CMK (cell line): ENCODE measurements around the gene C11orf68.

Source experiments
- DNase-seq: peaks from one replicate; pipeline ENCODE4 v3.0.0-alpha.2; 2010; ENCODE audit warnings: low read depth

Gene C11orf68

GRCh38 chr11:65944767-65945166 is 25.9 kb upstream of the C11orf68 start:
- no peak for DNase-seq

DNA sequence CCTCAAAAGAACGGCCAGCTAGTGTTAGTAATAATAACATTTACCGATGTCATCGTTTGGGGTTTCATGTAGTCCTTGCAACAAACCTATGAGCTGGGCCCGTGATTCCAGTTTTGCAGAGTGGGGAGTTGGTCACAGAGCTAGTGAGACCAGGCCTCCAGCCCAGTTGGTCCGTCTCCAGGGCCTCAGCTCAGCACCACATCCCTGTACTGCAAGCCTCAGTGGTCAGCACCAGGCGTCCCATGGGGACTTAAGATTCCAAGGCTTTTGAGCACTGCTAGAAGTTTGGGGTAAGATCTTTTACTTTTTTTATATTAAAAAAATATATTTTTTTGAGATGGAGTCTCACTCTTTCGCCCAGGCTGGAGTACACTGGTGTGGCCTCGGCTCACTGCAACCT is 25.3 kb upstream of the C11orf68 start:
- no peak for DNase-seq

GRCh38 chr11:65942531-65942930 is 23.7 kb upstream of the C11orf68 start:
- DNase-seq = no peak

GRCh38 chr11:65941720-65942310 is 23.0 kb upstream of the C11orf68 start:
- DNase-seq = no peak

GRCh38 chr11:65937766-65938165 is 18.9 kb upstream of the C11orf68 start:
- DNase-seq = no peak

GRCh38 chr11:65934014-65934413 is 15.2 kb upstream of the C11orf68 start:
- DNase-seq = no peak

- DNase-seq = no peak
Observed at GRCh38 chr11:65932558-65932919, 13.7 kb upstream of the C11orf68 start.

GRCh38 chr11:65931773-65932557 is 13.1 kb upstream of the C11orf68 start:
- no peak for DNase-seq

DNA sequence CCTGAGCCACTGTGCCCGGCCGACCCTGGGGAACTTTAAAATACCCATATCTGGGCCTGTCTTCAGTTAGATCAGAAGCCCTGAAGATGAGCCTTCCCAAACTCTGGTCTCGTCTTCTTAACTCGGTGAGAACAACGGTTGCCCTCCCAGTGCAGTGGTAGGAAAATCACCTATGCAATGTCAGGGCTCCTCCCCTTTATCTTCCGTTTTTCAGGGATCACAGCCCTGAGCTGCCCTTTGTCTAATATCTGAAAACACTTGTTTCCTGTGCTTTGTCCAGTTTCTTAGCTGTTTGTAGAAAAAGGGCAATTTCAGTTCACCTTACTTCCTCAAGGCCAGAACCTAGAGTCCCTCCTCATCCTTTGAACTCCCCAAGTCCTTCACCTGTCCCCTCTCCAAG is 9.8 kb upstream of the C11orf68 start:
- no peak for DNase-seq

DNA sequence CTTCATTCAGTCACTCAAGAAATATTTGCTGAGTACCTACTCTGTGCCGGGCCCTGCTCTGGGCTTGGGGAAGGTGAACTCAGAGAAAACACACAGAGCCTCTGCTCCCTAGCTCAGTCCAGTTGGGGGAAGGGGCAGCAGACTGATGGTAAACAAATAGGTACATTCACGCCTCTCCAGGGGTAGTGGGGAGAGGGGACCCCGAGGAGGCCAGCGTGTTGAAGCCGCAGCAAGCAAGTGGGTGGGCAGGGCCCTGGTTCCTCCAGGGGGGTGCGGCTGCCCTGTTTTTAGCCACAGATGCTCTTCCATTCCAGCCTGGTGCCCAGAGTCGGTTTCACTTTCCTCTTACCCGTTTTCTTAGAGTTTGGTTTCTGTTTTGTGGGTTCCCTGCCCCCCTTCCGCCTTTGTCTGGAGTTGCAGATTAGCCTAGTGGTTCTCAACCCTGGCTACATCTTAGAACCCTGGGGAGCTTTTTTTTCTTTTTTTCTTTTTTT is 9.1 kb upstream of the C11orf68 start:
- peak; percentile 84 for DNase-seq

- DNase-seq = no peak
Observed at GRCh38 chr11:65925397-65925796, 6.5 kb upstream of the C11orf68 start.

GRCh38 chr11:65922565-65922964 is 3.7 kb upstream of the C11orf68 start:
- DNase-seq = no peak

GRCh38 chr11:65921876-65922275 is 3.0 kb upstream of the C11orf68 start:
- DNase-seq = no peak

DNA sequence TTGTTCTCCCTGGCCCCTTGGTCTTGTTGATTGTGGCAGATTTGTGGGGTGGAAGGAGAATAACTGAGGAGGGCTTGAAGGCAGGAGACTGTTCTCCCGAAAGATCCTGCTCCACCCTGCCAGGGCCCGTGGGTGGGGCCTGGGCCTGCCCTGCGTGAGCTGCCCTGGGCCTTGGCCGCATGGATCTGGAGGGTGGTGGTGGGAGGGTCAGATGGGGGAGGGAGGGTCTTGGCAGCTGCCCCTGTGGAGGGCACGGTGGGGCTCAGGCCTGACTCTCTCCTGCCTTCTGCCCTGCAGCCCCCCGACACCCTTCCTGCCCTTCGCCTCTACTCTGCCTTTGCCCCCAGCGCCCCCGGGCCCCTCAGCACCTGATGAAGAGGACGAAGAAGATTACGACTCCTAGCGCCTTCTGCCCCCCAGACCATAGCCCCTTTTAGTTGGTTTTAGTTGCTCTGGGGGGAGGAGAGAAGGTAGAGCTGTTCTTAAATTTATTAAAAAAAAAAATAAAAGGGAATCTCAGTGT is 2.2 kb upstream of the C11orf68 start:
- no peak for DNase-seq

GRCh38 chr11:65920372-65920802 is 1.5 kb upstream of the C11orf68 start:
- no peak for DNase-seq

DNA sequence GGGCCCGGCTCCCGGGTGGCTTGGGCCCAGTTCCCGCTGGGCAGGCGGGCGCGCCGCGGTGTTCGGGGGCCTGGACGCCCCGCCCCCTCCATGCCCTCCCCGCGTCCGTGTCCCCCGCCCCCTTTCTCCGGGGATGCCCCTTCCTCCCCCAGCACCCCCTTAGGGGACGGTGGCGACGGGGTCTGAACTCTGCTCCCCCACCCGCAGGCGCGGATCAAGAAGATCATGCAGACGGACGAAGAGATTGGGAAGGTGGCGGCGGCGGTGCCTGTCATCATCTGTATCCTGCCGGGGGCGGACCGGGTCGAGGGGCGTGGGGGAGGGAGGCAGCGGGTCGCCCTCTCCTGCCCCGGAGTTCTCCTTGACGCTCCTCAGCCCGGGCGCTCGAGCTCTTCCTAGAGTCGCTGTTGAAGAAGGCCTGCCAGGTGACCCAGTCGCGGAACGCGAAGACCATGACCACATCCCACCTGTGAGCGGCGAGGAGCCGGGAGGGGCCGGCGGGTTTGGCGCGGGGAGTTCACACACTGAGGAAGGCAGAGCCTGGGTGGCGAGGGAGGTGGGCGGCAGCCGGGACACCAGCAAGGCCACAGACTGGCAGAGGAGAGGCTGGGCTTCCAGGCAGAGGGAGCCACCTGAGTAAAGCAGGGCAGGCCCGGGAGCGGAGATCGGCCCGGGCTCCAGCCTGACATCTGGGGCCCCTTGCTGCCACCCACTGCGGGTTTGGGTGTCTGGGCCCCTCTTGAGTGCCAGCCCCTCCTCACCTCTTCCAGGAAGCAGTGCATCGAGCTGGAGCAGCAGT is 910 bp upstream of the C11orf68 start:
- no peak for DNase-seq

DNA sequence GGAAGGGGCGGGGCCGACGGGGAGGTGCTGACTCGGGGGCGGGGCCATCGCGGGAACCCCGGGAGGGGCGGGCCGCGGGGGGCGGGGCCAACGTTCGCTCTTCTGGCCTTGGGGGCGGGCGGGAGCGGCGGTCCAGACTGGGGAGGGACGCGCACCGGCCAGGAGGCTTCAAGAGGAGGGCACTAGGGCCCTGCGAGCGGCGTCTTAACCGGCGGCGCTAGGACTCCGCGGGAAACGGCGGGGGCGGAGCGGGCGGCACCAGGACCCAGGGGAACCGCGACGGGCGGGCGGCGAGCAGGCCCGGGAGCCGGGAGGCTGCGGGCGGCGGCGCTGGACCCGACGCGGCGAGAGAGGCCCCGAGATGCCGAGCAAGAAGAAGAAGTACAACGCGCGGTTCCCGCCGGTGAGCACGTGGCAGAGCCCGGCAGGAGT is 295 bp upstream of the C11orf68 start, which contains the start of gene DRAP1:
DRAP1 (plus strand) TSS at position 286 of the 432 bp plus-strand sequence; CDS start at position 362, 76 bp downstream.
- DNase-seq = peak; percentile 97

DNA sequence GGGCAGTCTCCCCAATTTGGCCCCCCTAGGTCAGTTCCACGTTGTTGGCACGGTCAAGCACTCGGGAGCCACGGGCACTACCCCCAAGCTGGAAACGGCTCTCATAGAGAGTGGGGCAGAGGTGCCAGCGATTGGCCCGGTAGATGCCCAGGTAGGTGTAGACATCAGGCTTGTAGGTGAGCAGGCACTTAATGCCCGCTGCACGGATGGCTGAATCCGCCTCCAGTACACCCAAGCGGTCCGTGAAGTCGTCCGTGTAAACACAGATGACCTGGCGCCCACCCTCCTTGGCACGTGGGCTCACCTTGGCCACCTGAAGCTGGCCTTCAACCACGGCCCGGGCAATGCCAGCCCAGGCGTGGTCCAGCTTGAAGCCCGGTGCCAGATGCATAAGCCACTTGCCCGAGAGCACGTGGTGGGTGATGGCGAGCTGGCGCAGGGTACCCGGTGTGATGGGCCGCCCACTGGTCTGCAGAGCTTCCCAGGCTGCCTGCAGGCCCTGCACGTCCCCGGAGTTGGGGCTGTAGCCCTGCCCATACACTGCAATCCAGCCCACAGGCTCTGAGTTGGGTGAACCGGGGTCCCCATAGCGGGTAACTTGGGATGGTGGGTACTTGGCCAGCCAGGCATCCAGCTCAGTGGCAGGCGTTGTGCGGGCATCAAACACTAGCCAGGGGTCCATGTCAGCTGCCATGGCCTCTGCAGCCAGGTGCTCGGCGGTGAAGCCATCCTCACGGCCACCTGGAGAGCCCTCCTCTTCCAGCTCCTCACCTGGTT is 1.2 kb downstream of the C11orf68 start:
- DNase-seq = no peak

GRCh38 chr11:65917077-65917433 is 1.8 kb downstream of the C11orf68 start:
- DNase-seq = no peak

DNA sequence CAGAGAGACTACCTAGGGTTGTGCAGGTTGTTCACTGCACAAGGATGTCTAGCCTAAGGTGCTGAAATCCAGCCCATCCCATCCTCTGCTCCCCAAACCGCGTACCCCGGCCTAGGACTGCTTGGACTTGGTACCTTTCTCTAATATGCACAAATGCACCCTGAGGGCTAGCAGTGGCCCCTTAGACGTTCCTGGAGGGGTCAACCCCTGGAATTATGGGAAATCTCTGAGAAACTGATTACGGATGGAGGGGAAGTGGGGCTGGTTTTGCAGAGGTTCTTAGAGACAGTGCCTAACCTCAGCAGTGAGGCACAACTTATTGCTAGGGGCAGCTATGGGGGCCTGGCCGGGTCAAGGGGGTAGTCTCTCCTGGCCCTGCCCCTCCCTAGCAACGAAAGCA is 2.5 kb downstream of the C11orf68 start:
- DNase-seq = no peak

DNA sequence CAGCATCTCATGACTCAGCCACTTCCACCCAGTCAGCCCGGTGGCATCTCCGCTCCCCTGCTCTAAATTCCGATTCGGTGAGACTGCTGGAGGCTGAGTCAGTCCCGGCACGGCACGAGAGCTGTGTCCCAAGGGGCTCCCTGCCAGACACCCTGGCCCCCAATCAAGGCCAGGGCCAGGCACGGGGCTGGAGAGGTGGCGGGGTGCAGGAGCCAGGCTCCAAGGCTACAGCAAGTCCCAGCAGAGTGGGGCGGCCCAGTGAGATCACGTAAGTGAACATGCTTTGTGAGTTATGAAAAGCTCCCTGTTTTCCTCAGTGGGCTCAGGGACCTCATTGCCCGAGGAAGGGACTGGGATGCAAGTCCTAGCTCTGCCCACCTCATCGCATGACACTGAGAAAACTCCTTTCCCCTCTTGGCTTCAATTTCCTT is 3.0 kb downstream of the C11orf68 start:
- no peak for DNase-seq
